Effector CD4-positive, alpha-beta T cell (primary cell): ENCODE data around the gene EIF2B1.

Source experiments
- DNase-seq: peaks from one replicate; pipeline ENCODE4 v3.0.0-alpha.2; 2020
- total RNA-seq: gene quantifications from one replicate; lab custom pipeline; 2026; lab: John Stamatoyannopoulos, UW

Gene EIF2B1
- total RNA-seq, result 41.8 reads per million, percentile 64 among the genes with 10 or more reads in this experiment

GRCh38 chr12:123633379-123634141 lies at the start of gene EIF2B1, which contains the start of gene GTF2H3:
EIF2B1 (minus strand) TSS chr12:123633686; CDS start chr12:123633557, 129 bp downstream.
GTF2H3 (plus strand) TSS chr12:123633829; CDS start chr12:123633860, 31 bp downstream.
- DNase-seq, result peak; percentile 95

GRCh38 chr12:123681605-123682004 lies 48.1 kb upstream of the EIF2B1 start:
- DNase-seq, result no peak

- DNase-seq, result no peak
These were observed 45.5 kb upstream of the EIF2B1 start for GRCh38 chr12:123678981-123679380.

- DNase-seq, result no peak
These were observed 43.3 kb upstream of the EIF2B1 start for GRCh38 chr12:123676616-123677320.

GRCh38 chr12:123675436-123675835 lies 42.0 kb upstream of the EIF2B1 start:
- no peak for DNase-seq

- no peak for DNase-seq
These were observed 38.4 kb upstream of the EIF2B1 start for GRCh38 chr12:123671876-123672275.

GRCh38 chr12:123670882-123671728 lies 37.6 kb upstream of the EIF2B1 start, which contains the start of gene TCTN2:
TCTN2 (plus strand) TSS chr12:123671113; CDS start chr12:123671241, 128 bp downstream.
- DNase-seq, result peak; percentile 91

- DNase-seq, result no peak
These were observed 34.3 kb upstream of the EIF2B1 start for GRCh38 chr12:123667771-123668170.

- no peak for DNase-seq
These were observed 26.7 kb upstream of the EIF2B1 start for GRCh38 chr12:123659996-123660727.

- DNase-seq, result no peak
These were observed 23.7 kb upstream of the EIF2B1 start for GRCh38 chr12:123657211-123657610.

GRCh38 chr12:123656392-123656791 lies 22.9 kb upstream of the EIF2B1 start:
- DNase-seq, result no peak

GRCh38 chr12:123655420-123655819 lies 21.9 kb upstream of the EIF2B1 start:
- DNase-seq, result no peak

- no peak for DNase-seq
These were observed 20.7 kb upstream of the EIF2B1 start for GRCh38 chr12:123654129-123654701.

GRCh38 chr12:123648401-123648800 lies 14.9 kb upstream of the EIF2B1 start:
- DNase-seq, result no peak

GRCh38 chr12:123645878-123646277 lies 12.4 kb upstream of the EIF2B1 start:
- no peak for DNase-seq

GRCh38 chr12:123645380-123645779 lies 11.9 kb upstream of the EIF2B1 start:
- DNase-seq, result no peak

GRCh38 chr12:123643911-123644310 lies 10.4 kb upstream of the EIF2B1 start:
- no peak for DNase-seq

- DNase-seq, result no peak
These were observed 666 bp upstream of the EIF2B1 start for GRCh38 chr12:123634142-123634561.

- DNase-seq, result no peak
These were observed 11.6 kb downstream of the EIF2B1 start for GRCh38 chr12:123621619-123622530.

- DNase-seq, result no peak
These were observed 12.4 kb downstream of the EIF2B1 start for GRCh38 chr12:123621101-123621500.

GRCh38 chr12:123617580-123617979 lies 15.9 kb downstream of the EIF2B1 start:
- DNase-seq, result no peak
